Stimulated activated CD4-positive, alpha-beta T cell treated with anti-CD3 and anti-CD28 coated beads, Interleukin-1b, Interleukin-23, amount 100 ng/mL, for 4 hours (primary cell): ENCODE measurements around the gene FRMD3.

Experiments used
- DNase-seq, 2 donors: peaks; one replicate each; pipeline ENCODE4 v3.0.0-alpha.2; 2020; ENCODE audit warnings: low read depth in 2 of 2

FRMD3 gene

GRCh38 chr9:83432877-83433550 is 105.2 kb downstream of the FRMD3 start:
- no peak for DNase-seq

- DNase-seq, result no peak
Observed at GRCh38 chr9:83432104-83432627, 106.0 kb downstream of the FRMD3 start.

GRCh38 chr9:83431101-83432060 is 106.8 kb downstream of the FRMD3 start:
- DNase-seq, result no peak

GRCh38 chr9:83430681-83431080 is 107.5 kb downstream of the FRMD3 start:
- DNase-seq, result no peak

- no peak for DNase-seq
Observed at GRCh38 chr9:83429229-83429628, 109.0 kb downstream of the FRMD3 start.

GRCh38 chr9:83425240-83425639 is 113.0 kb downstream of the FRMD3 start:
- DNase-seq, result no peak

GRCh38 chr9:83424831-83425230 is 113.4 kb downstream of the FRMD3 start:
- DNase-seq, result no peak

GRCh38 chr9:83423815-83424707 is 114.1 kb downstream of the FRMD3 start:
- no peak for DNase-seq

- no peak for DNase-seq
Observed at GRCh38 chr9:83422527-83422926, 115.7 kb downstream of the FRMD3 start.

- DNase-seq, result no peak
Observed at GRCh38 chr9:83420486-83420885, 117.7 kb downstream of the FRMD3 start.

GRCh38 chr9:83419961-83420360 is 118.2 kb downstream of the FRMD3 start:
- no peak for DNase-seq

GRCh38 chr9:83418283-83418682 is 119.9 kb downstream of the FRMD3 start:
- DNase-seq, result no peak

GRCh38 chr9:83413367-83413766 is 124.8 kb downstream of the FRMD3 start:
- DNase-seq, result no peak

- no peak for DNase-seq
Observed at GRCh38 chr9:83410701-83411100, 127.5 kb downstream of the FRMD3 start.

- no peak for DNase-seq
Observed at GRCh38 chr9:83406921-83407320, 131.3 kb downstream of the FRMD3 start.

GRCh38 chr9:83405759-83406158 is 132.4 kb downstream of the FRMD3 start:
- DNase-seq, result no peak

GRCh38 chr9:83403527-83404238 is 134.5 kb downstream of the FRMD3 start:
- no peak for DNase-seq

- DNase-seq, result no peak
Observed at GRCh38 chr9:83401328-83401900, 136.8 kb downstream of the FRMD3 start.

GRCh38 chr9:83396813-83397212 is 141.4 kb downstream of the FRMD3 start:
- DNase-seq, result no peak

GRCh38 chr9:83396342-83396741 is 141.9 kb downstream of the FRMD3 start:
- no peak for DNase-seq

- DNase-seq, result no peak
Observed at GRCh38 chr9:83392228-83392627, 146.0 kb downstream of the FRMD3 start.
